Measurements from ENCODE around the gene ZNRF3.
"Not testable (repeated sequence)": the region's sequence is repeated elsewhere in the genome, so short reads cannot be mapped to it uniquely, and the experiment has no call there.

The ZNRF3 gene

GRCh38 chr22:28933321-28933720, 49.9 kb downstream of the ZNRF3 start:
- no peak for DNase-seq (ENCODE audit: low read depth)

GRCh38 chr22:28934026-28934425, 50.7 kb downstream of the ZNRF3 start:
- DNase-seq (ENCODE audit: low read depth): no peak

- no peak for DNase-seq (ENCODE audit: low read depth)
Measured at GRCh38 chr22:28935140-28935539, 51.8 kb downstream of the ZNRF3 start.

DNA sequence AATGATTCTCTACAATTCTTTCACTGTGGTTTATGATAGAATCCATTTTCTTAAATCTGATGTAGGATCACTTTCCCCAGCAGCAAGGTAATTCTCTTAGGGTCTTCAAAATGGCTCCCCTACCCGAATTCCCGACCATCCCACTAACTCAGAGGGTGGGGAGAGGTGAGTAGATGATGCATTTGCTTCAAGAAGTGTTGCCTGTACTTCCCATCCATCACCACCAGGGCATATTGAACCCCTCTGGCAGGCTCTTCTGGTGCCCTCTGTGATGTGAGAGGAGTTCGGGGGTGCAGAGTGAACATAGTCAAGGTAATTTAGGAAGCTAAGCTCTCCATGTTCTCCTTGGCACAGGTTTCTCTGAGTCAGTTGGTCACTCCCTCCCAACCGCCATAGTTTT, 52.3 kb downstream of the ZNRF3 start:
- DNase-seq (ENCODE audit: low read depth): no peak

- DNase-seq (ENCODE audit: low read depth): no peak
Measured at GRCh38 chr22:28936200-28936599, 52.8 kb downstream of the ZNRF3 start.

DNA sequence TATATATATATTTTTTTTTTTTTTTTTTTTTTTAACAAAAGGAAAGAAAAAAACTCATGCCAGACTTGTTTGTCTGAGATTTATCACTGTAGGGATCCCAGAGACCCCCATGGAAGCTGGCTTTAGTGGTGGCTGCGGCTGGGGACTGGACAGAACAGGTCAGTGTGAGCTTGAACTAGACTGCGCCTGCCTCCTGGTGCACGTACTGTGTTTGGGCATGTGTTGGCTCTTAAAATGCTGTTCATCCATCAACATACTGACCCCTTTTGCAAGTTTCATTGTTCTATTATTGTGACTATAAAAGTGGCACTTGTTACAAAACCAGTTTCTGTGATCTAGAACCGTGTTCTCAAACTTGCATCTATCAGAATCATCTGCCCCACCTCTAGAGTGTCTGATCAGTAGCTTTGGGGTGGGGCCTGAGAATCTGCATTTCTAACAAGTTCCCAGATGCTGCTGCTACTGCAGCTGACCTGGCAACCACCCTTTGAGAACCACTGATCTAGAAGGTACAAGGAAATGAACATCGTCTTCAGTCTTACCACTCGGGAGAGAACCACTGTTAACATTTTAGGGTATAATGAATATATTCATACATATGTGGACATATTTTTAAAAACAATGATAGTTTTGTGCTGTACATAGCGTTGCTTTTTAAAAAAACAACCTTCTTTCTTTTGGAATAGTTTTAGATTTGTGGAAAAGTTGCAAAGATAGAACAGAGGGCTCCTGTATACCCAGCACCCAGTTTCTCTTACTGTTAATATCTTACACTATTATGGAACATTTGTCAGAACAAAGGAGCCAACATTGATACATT, 54.0 kb downstream of the ZNRF3 start:
- no peak for DNase-seq (ENCODE audit: low read depth)

GRCh38 chr22:28938286-28938833, 55.0 kb downstream of the ZNRF3 start:
- no peak for DNase-seq (ENCODE audit: low read depth)

DNA sequence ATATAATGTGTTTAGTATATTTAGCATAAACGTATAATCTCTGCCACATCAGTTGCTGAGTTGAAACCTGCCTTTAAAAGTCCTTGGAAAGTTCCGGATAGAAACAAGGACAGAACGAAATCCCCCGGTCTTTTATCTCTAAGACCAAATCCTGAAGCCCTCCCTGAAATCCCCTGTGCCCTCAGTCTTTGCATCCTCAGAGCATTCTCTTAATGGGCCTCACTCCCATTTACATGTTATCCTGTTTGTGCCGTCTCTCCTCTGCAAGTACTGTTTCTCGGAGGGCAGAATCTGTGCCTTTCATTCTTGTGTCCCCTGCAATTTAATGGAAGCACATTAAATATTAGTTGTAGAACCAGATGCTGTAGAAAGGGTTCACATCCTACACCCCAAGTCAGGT, 56.0 kb downstream of the ZNRF3 start:
- no peak for DNase-seq (ENCODE audit: low read depth)

- DNase-seq (ENCODE audit: low read depth): no peak
Measured at GRCh38 chr22:28939932-28940331, 56.6 kb downstream of the ZNRF3 start.

DNA sequence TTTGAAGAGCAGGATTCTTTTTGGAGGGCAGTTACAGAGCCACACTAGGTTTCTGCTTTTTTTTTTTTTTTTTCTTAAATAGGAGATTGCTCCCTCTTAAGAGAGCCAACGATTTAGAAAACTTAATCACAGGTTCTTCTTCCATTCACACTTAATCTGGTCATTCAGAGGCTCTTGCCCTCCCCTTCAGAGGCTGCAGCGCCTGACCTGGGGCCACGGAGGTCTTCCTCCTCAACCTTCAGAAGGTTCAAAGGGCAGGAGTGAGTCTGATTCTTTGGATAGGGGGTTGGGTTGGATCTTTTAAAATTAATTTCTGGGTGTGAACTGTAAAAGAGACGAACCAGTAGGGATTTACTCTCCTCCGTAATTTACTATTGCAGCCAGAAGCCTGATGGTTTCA, 57.1 kb downstream of the ZNRF3 start:
- no peak for DNase-seq (ENCODE audit: low read depth)

GRCh38 chr22:28942333-28942732, 59.0 kb downstream of the ZNRF3 start:
- DNase-seq (ENCODE audit: low read depth): no peak

DNA sequence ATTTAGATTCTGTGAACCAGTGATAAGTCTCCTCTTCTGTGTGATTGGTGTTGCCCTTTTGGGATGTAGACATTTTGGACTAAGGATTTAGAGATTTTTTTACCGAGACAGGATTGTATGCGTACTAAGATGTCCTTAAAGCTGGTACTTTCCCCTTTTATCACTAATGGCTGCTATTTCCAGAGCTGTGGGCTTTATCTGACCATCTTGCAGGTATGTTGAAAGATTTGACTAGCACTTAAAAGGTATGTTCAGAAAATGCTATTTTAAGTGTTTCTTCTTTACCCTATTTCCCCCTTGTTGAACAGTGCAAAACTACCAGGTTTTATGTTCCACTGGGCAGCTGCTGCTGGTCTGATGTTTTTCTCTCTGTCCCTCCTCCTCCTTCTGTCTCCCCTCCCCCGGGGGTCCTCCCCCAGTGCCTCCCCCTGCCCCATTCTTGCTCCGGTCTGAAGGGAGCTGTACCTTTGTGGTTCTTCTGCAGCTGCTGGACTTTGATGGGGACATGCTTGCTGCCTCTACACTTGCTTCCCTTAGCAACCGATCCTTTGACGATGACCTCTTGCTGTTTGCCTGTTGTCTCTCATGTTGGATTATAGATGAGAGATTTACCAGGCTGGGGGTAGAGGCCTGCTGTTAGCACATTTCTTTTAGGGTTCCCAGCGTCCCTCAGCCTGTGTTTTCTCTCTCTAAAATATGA, 59.6 kb downstream of the ZNRF3 start:
- DNase-seq (ENCODE audit: low read depth): no peak

DNA sequence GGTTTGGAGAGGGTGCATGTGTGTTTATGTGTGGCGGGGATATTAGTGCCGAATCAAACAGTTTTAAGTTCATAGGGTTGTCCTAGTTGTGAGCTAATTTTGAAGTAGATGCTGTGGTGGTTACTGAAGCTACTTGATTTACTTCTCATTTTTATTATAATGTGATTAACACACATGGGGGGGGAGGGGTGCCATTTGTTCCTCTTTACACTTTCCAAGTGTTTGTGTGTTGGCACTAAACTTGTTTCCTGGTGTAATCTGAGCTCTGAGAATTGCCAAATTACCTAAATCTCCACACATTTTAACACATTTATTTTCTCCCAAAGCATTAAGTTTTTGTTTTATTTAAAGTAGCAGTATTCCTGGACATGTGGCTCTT, 60.1 kb downstream of the ZNRF3 start:
- no peak for DNase-seq (ENCODE audit: low read depth)

- DNase-seq (ENCODE audit: low read depth): no peak
Measured at GRCh38 chr22:28947125-28947524, 63.8 kb downstream of the ZNRF3 start.

DNA sequence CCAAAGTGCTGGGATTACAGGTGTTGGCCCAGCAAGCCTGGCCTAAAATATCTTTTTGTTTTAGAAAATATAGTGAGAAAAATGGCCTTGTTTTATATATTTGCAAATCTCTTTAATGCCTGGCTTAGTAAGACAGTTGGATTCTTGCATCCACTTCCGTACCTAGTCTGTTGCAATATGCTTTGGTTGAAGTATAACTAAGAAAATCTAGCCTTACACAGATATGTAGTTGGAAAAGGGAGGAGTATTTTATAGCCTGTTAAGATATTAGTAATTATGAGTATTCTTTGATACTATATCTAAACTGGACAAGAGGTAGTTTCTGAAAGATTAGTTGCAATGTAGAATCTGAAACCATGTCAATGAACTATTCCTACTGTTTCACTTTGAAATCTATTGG, 65.1 kb downstream of the ZNRF3 start:
- no peak for DNase-seq (ENCODE audit: low read depth)

- not testable (repeated sequence) for DNase-seq (ENCODE audit: low read depth)
Measured at GRCh38 chr22:28948860-28949551, 65.6 kb downstream of the ZNRF3 start.

DNA sequence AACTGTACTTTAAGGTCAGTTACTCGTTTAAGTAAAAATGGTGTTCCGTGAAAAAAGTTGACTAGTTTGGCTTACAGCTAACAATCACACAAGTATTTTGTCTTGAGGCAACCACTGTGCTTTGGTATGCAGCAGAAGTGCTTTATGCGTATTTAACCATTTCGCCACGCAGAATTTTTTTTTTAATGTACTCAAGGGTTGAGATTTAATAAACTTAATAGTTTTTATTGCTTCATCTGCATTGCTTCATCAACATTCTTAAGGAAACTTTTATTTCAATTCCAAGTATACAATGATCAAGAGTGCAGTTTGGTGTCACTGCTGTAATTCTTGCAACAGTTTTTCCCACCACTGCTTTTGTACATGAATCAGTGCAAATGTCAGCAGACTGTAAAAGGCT, 66.4 kb downstream of the ZNRF3 start:
- no peak for DNase-seq (ENCODE audit: low read depth)

GRCh38 chr22:28950617-28951411, 67.4 kb downstream of the ZNRF3 start:
- DNase-seq (ENCODE audit: low read depth): no peak

- DNase-seq (ENCODE audit: low read depth): no peak
Measured at GRCh38 chr22:28951530-28951929, 68.2 kb downstream of the ZNRF3 start.

DNA sequence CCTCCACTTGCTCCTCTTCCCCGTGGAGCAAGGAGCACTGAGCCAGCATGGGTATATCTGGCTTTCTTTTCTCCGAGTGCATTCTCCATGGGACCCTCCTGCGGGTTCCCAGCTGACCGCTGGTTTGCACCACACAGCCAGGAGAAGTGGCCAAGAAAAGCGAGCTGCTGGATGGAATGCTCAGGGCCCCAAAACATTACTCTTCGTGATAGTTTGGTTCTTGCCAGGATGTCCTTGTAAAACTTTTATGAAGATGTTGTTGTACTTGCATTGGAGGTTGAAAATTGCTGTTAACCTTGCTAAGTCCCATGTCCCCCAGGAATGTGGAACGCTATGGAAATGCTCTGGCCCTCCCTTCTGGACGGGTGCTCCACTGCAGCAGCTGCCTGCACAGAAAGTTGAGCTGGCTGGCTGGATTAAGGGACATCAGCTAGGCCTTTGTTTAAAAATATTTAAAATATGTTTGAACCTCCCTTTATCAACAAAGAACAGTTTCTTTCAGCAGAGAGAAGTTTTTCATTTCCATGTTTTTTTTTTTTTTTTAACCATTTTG, 68.7 kb downstream of the ZNRF3 start:
- no peak for DNase-seq (ENCODE audit: low read depth)

- DNase-seq (ENCODE audit: low read depth): no peak
Measured at GRCh38 chr22:28952857-28953256, 69.5 kb downstream of the ZNRF3 start.

- no peak for DNase-seq (ENCODE audit: low read depth)
Measured at GRCh38 chr22:28953403-28953802, 70.0 kb downstream of the ZNRF3 start.

All from GM04504 (cell line).